GM12864 (cell line): ENCODE measurements around the gene GRK4.

ENCODE experiments used
- DNase-seq: peaks from one replicate; pipeline ENCODE4 v3.0.0-alpha.2; 2011; ENCODE audit warnings: low read depth
- H3K4me3 ChIP-seq: 2 replicates; pipeline ENCODE4 v1.5.1; 2011; ENCODE audit warnings: mild to moderate bottlenecking, low read depth, low read length, control low read depth
- TF ChIP-seq, protein P1 (sequence below): IDR thresholded peaks from 2 replicates; pipeline ENCODE4 v1.5.1; 2011; ENCODE audit warnings: low read depth, mild to moderate bottlenecking, moderate library complexity, low read length, control low read depth, inconsistent platforms; ENCODE audit errors: missing control alignments

GRK4 gene

DNA sequence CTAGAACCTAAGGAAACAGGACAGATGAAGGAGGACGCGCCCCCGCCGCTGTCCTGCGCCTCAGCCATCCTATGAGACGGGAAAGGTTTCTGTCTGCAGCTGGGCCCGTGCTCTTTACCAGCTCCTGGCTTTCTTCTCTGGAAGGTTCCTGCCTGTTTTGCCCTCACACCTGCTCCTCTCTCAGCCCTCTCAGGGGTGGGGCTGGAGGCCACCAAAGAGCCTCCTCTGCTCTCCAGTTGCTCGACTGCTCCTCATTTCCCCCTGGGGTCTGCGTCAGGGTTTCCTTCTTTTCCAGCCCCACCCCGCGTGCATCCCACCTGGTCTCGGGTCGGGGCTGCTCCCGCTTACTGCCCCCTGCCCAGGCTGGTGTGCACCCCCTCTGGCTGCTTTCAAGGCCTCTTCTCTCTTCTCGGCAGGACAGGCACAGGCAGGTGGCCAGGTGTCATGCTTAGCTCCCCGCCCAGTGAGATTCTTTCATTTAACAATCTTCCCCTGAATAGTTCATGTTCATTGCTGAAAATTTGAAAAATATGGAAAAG, 106.4 kb downstream of the GRK4 start:
- no peak for DNase-seq
- TF ChIP-seq, protein P1, sequence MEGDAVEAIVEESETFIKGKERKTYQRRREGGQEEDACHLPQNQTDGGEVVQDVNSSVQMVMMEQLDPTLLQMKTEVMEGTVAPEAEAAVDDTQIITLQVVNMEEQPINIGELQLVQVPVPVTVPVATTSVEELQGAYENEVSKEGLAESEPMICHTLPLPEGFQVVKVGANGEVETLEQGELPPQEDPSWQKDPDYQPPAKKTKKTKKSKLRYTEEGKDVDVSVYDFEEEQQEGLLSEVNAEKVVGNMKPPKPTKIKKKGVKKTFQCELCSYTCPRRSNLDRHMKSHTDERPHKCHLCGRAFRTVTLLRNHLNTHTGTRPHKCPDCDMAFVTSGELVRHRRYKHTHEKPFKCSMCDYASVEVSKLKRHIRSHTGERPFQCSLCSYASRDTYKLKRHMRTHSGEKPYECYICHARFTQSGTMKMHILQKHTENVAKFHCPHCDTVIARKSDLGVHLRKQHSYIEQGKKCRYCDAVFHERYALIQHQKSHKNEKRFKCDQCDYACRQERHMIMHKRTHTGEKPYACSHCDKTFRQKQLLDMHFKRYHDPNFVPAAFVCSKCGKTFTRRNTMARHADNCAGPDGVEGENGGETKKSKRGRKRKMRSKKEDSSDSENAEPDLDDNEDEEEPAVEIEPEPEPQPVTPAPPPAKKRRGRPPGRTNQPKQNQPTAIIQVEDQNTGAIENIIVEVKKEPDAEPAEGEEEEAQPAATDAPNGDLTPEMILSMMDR: no peak
- no peak overlapping the region for H3K4me3 ChIP-seq

DNA sequence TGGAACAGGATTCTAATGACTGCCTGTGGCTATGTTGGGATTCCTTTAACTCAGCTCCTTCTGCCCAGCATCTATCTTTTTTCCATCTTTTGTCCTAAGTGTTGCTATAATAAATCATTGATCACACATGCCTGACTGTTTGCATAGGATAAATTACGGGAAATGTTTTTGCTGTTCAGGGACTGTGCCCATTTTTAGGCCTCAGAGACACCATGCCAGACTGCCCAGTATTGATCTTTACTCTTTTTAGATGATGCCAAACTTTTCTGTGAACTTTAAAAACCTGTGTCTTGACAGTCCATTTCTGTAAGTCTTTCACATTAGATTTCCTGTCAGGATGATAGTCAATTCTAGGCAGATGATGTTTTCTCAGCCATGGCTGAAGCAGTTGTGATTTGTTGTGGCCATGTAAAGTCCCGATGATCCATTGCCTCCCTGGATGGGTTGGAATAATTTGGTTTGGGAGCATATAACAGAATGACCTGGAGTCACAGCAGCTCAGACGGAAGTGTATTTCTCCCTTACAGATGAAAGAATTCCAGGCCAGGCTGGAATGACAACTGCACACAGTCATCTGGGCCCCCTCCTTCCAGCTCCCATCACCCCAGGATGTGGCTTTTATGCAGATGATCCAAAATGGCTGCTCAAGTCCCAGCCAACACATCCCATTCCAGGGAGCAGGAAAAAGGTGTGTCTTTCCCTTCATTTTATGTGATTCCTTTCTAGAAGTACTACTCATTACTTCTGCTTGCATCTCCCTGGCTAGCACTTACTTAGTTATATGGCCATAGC, 107.5 kb downstream of the GRK4 start:
- no peak for DNase-seq
- TF ChIP-seq, protein P1: no peak

GRCh38 chr4:3071811-3072210, 108.4 kb downstream of the GRK4 start:
- TF ChIP-seq, protein P1: no peak
- DNase-seq: no peak

More for the DNA sequence above, 107.5 kb downstream of the GRK4 start:
- H3K4me3 ChIP-seq: no peak overlapping the region

GRCh38 chr4:3073158-3074077, 110.0 kb downstream of the GRK4 start:
- DNase-seq: no peak
- TF ChIP-seq, protein P1: peak; percentile 26
- peak overlapping the region; percentile 74 for H3K4me3 ChIP-seq

More at GRCh38 chr4:3071811-3072210, 108.4 kb downstream of the GRK4 start:
- no peak overlapping the region for H3K4me3 ChIP-seq

GRCh38 chr4:3074078-3074845, 110.9 kb downstream of the GRK4 start, which contains the start of the genes HTT and HTT-AS:
HTT (plus strand) TSS chr4:3074681; CDS start chr4:3074826, 145 bp downstream.
HTT-AS (minus strand) TSS chr4:3074538.
- TF ChIP-seq, protein P1: no peak
- peak within 1 kb of the TSS; percentile 89 for H3K4me3 ChIP-seq
- DNase-seq: peak; percentile 72
